ENCODE results near the gene NUDT14. TPM values are rescaled to one million over a fixed set of nuclear protein-coding genes. Genes with fewer than 3 reads are reported as not detected.

The NUDT14 gene
- total and polyA plus RNA-seq, 2 of the 8 experiments (the other 6 are each of a cell fraction or from before 2014, with no cell fraction given) = 25.5 to 33.3 TPM

DNA sequence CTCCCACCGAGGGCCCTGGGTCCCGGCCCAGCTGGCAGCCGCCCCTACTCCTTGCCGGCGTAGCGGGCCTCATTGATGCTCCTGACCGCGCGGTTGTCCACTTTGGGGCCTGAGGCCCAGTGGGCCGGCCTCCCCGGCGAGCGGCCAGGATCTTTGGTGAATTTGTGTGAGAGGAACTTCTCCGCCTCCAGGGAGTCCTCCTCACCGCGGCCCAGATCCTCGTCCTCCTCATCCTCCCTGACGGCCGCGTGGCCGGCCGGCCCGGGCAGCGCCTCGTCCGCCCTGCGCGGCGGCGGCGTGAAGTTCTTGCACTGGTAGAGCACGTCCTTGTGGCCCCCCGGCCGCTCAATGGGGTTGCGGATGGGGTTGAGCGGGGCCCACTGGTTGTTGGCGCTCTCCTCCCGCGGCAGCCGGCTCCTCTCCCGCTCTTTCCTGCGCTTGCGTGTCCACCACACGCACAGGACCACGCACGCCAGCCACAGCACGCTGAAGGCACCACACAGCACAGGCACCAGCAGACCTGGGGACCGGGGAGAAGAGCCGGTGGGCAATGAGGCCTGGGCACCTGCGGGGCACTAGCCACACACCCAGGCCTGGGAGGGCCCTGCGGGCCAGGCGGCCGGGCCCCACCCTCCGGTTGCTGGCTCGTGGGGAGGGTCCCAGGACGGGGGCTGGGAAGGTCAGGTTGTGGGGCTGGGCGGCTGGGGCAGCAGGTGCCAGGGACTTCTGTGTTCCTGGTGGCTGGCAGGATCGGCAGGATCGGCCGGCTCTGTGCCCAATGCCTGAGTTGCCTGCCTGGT lies 38.3 kb downstream of the NUDT14 start:
- TF ChIP-seq POLR2A (IDR thresholded peaks at IDR 0.05; ENCODE audit: control extremely low read depth in 1 of 2, low read depth in 2 of 2, low read length in 2 of 2) = no peak
- TF ChIP-seq, protein P1, sequence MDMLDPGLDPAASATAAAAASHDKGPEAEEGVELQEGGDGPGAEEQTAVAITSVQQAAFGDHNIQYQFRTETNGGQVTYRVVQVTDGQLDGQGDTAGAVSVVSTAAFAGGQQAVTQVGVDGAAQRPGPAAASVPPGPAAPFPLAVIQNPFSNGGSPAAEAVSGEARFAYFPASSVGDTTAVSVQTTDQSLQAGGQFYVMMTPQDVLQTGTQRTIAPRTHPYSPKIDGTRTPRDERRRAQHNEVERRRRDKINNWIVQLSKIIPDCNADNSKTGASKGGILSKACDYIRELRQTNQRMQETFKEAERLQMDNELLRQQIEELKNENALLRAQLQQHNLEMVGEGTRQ (IDR thresholded peaks at IDR 0.05; ENCODE audit: low read length) = no peak
- no peak for TF ChIP-seq KDM5A (IDR thresholded peaks at IDR 0.05; ENCODE audit: low read length)
- no peak for TF ChIP-seq KDM1A (IDR thresholded peaks at IDR 0.05; ENCODE audit: borderline replicate concordance, low read length)
- TF ChIP-seq CREB1 (IDR thresholded peaks at IDR 0.05) = no peak
- Histone ChIP-seq H3K56ac (replicated peaks; ENCODE audit: insufficient read length, low read depth, low read length) (no peak overlapping the region), H3K23ac (ENCODE audit: insufficient read length) (no peak overlapping the region), H2BK15ac (ENCODE audit: low read length) (no peak overlapping the region), H3K18ac (ENCODE audit: extremely low read depth, low read length) (no peak overlapping the region), H2BK5ac (ENCODE audit: low read depth, low read length) (no peak overlapping the region), H3K4me2 (ENCODE audit: insufficient read depth in 1 of 2, low read depth in 2 of 2, low read length in 2 of 2) (no peak overlapping the region), H3K79me1 (ENCODE audit: low read depth, low read length) (no peaks in the 10 kb centered on the region), H3K4me3 (ENCODE audit: extremely low read depth in 1 of 4, insufficient read depth in 2 of 4, low read depth in 3 of 4, low read length in 4 of 4) (no peak overlapping the region), H4K20me1 (replicated peaks in 1 of 2; ENCODE audit: control insufficient read depth in 1 of 2, insufficient read depth in 2 of 2, low read length in 2 of 2) (peaks cover 0 to 4% of the 10 kb centered on the region in 2 experiments), H3K4me1 (replicated peaks in 1 of 4; ENCODE audit: control insufficient read depth in 3 of 4, insufficient read depth in 4 of 4, low read length in 3 of 4) (no peaks in the 10 kb centered on the region), H3K4ac (replicated peaks; ENCODE audit: insufficient read length, low read depth, low read length) (no peak overlapping the region), H2AK5ac (ENCODE audit: low read depth, low read length) (no peak overlapping the region), H2AFZ (ENCODE audit: low read length) (no peak overlapping the region), H2BK12ac (ENCODE audit: low read depth, low read length) (no peak overlapping the region), H3K36me3 (ENCODE audit: control insufficient read depth in 2 of 4, insufficient read depth in 4 of 4, low read length in 3 of 4) (peaks cover 0 to 4% (median 0%) of the 10 kb centered on the region in 4 experiments; a peak in 2 of 8 replicates), H2BK120ac (replicated peaks; ENCODE audit: low read depth, low read length) (no peak overlapping the region), H3K9ac (replicated peaks in 1 of 4; ENCODE audit: extremely low read depth in 1 of 4, low read depth in 3 of 4, low read length in 3 of 4) (no peak overlapping the region), H4K8ac (ENCODE audit: extremely low read depth, insufficient read depth, low read length) (no peak overlapping the region; the same call in 1 of the 2 replicates), H2BK20ac (ENCODE audit: low read length) (no peak overlapping the region), H3K9me3 (ENCODE audit: insufficient read depth in 2 of 2, low read depth in 1 of 2, low read length in 1 of 2) (peaks cover 5 to 16% of the 10 kb centered on the region in 2 experiments), H3K14ac (ENCODE audit: insufficient read length) (no peak overlapping the region), H3K79me2 (ENCODE audit: control insufficient read depth in 1 of 2, insufficient read depth in 2 of 2, low read length in 2 of 2) (no peaks in the 10 kb centered on the region), H4K91ac (replicated peaks; ENCODE audit: insufficient read length, low read length) (no peak overlapping the region), H3K23me2 (ENCODE audit: low read depth, low read length) (no peaks in the 10 kb centered on the region), H4K5ac (ENCODE audit: insufficient read length, low read depth, low read length) (no peak overlapping the region), H3K27me3 (replicated peaks in 1 of 4; ENCODE audit: control insufficient read depth in 3 of 4, extremely low read depth in 1 of 4, insufficient read depth in 3 of 4, low read length in 3 of 4) (no peaks in the 10 kb centered on the region), H3K27ac (ENCODE audit: low read depth, low read length) (no peak overlapping the region)
- FAIRE-seq (no peak), DNase-seq (ENCODE audit: low read depth in 1 of 2, low spot score in 2 of 2) (no peak)
- CTCF ChIA-PET (ENCODE audit: partially characterized antibody) = no interaction called here
- 97% methylated on average over 50 of the region's 60 CpGs; no CpG with 5 or more reads in 1 of the 2 experiments for WGBS, 2 experiments (ENCODE audit: extremely low coverage in 1 of 2, insufficient coverage in 1 of 2, insufficient read length in 1 of 2, insufficient replicate concordance in 2 of 2, low coverage in 1 of 2, low lambda C conversion rate in 2 of 2, missing lambda C conversion rate in 1 of 2)
- POLR2A ChIA-PET (ENCODE audit: partially characterized antibody) = no interaction called here
